Measurements from ENCODE around the gene ITGA7. TPM values are rescaled to one million over a fixed set of nuclear protein-coding genes. Genes with fewer than 3 reads are reported as not detected.

Gene ITGA7
- polyA plus RNA-seq, 1 of the 3 experiments (the other 2 are of a cell fraction) = 19.7 TPM

GRCh38 chr12:55736076-55736475 lies 28.4 kb upstream of the ITGA7 start:
- Histone ChIP-seq H3K4me2 (no peak overlapping the region), H3K27ac (ENCODE audit: low read depth in 2 of 2, low read length in 1 of 2) (no peak overlapping the region), H3K9me3 (no peaks in the 10 kb centered on the region), H3K9me2 (no peaks in the 10 kb centered on the region), H3K27me3 (ENCODE audit: insufficient read depth) (no peaks in the 10 kb centered on the region), H2AFZ (ENCODE audit: low read depth) (no peak overlapping the region), H3K79me2 (ENCODE audit: insufficient read depth) (peaks cover 5% of the 10 kb centered on the region), H3K36me3 (replicated peaks in 1 of 2; ENCODE audit: control insufficient read depth in 1 of 2, insufficient read depth in 2 of 2, low read length in 1 of 2) (no peaks in the 10 kb centered on the region), H3K9ac (no peak overlapping the region), H3K4me3 (ENCODE audit: low read depth in 2 of 2, low read length in 1 of 2) (no peak overlapping the region), H3F3A (replicated peaks; ENCODE audit: insufficient read depth) (peaks cover 17% of the 10 kb centered on the region), H4K20me1 (ENCODE audit: insufficient read depth) (no peaks in the 10 kb centered on the region), H3K4me1 (ENCODE audit: control insufficient read depth in 1 of 2, insufficient read depth in 2 of 2, low read depth in 1 of 2, low read length in 1 of 2) (peaks cover 9 to 14% of the 10 kb centered on the region in 2 experiments; a peak in 3 of 4 replicates)
- CTCF ChIA-PET = interaction anchor here (1.1 to 14.4 kb wide), 11 partner anchors 16 to 293 kb away, joined by 3 to 358 read pairs (median 11); partner anchors contain the start of genes BLOC1S1, RAB5B and RDH5
- TF ChIP-seq ZBTB33 (IDR thresholded peaks at IDR 0.05; ENCODE audit: borderline replicate concordance, low read depth) = no peak
- TF ChIP-seq CTCF (IDR thresholded peaks at IDR 0.05) = no peak
- TF ChIP-seq ELF1 (IDR thresholded peaks at IDR 0.05) = no peak
- WGBS (ENCODE audit: low lambda C conversion rate) = 69% methylated on average over 3 of the region's 3 CpGs
- DNase-seq = no peak
- POLR2A ChIA-PET = no interaction called here

GRCh38 chr12:55734595-55734994 lies 26.9 kb upstream of the ITGA7 start:
- no peak overlapping the region for H3K4me3 ChIP-seq (ENCODE audit: low read depth in 2 of 2, low read length in 1 of 2)
- no peaks in the 10 kb centered on the region for H3K9me3 ChIP-seq
- WGBS (ENCODE audit: low lambda C conversion rate) = 89% methylated on average over 3 of the region's 3 CpGs
- no peak overlapping the region for H3K9ac ChIP-seq
- H3K4me1 ChIP-seq (ENCODE audit: control insufficient read depth in 1 of 2, insufficient read depth in 2 of 2, low read depth in 1 of 2, low read length in 1 of 2) = peaks cover 9 to 24% of the 10 kb centered on the region in 2 experiments; a peak in 3 of 4 replicates
- H4K20me1 ChIP-seq (ENCODE audit: insufficient read depth) = no peaks in the 10 kb centered on the region
- no peak overlapping the region for H3K4me2 ChIP-seq
- no peaks in the 10 kb centered on the region for H3K9me2 ChIP-seq
- ChIA-PET CTCF (interaction anchor here (0.9 to 14.4 kb wide), 5 partner anchors 14 to 203 kb away, joined by 3 to 358 read pairs (median 96); partner anchors contain the start of genes BLOC1S1 and RDH5), POLR2A (interaction anchor here (1.0 kb wide), 1 partner anchor 78 kb away, joined by 3 read pairs; no protein-coding TSS in a partner anchor)
- no peaks in the 10 kb centered on the region for H3K36me3 ChIP-seq (replicated peaks in 1 of 2; ENCODE audit: control insufficient read depth in 1 of 2, insufficient read depth in 2 of 2, low read length in 1 of 2)
- H3K27ac ChIP-seq (ENCODE audit: low read depth in 2 of 2, low read length in 1 of 2) = no peak overlapping the region
- H3K27me3 ChIP-seq (ENCODE audit: insufficient read depth) = no peaks in the 10 kb centered on the region
- peaks cover 29% of the 10 kb centered on the region for H3F3A ChIP-seq (replicated peaks; ENCODE audit: insufficient read depth)
- DNase-seq = no peak
- no peak for TF ChIP-seq FOSL2 (IDR thresholded peaks at IDR 0.05; ENCODE audit: borderline replicate concordance, low read depth)
- H3K79me2 ChIP-seq (ENCODE audit: insufficient read depth) = peaks cover 12% of the 10 kb centered on the region
- no peak overlapping the region for H2AFZ ChIP-seq (ENCODE audit: low read depth)

GRCh38 chr12:55733858-55734257 lies 26.2 kb upstream of the ITGA7 start:
- no peak overlapping the region for H2AFZ ChIP-seq (ENCODE audit: low read depth)
- ChIA-PET POLR2A (interaction anchor here (1.0 kb wide), 1 partner anchor 77 kb away, joined by 3 read pairs; no protein-coding TSS in a partner anchor), CTCF (interaction anchor here (0.9 to 14.4 kb wide), 4 partner anchors 13 to 192 kb away, joined by 3 to 358 read pairs (median 136); partner anchors contain the start of genes BLOC1S1 and RDH5)
- peaks cover 9 to 24% of the 10 kb centered on the region in 2 experiments; a peak in 3 of 4 replicates for H3K4me1 ChIP-seq (ENCODE audit: control insufficient read depth in 1 of 2, insufficient read depth in 2 of 2, low read depth in 1 of 2, low read length in 1 of 2)
- no peak overlapping the region for H3K9ac ChIP-seq
- no peak overlapping the region for H3K4me2 ChIP-seq
- H3K79me2 ChIP-seq (ENCODE audit: insufficient read depth) = peaks cover 12% of the 10 kb centered on the region
- TF ChIP-seq RCOR1 (IDR thresholded peaks at IDR 0.05; ENCODE audit: low read length) = no peak
- TF ChIP-seq TEAD4 (IDR thresholded peaks at IDR 0.05; ENCODE audit: borderline replicate concordance, insufficient read depth) = no peak
- TF ChIP-seq MAX (IDR thresholded peaks at IDR 0.05; ENCODE audit: low read depth) = no peak
- no peaks in the 10 kb centered on the region for H3K36me3 ChIP-seq (replicated peaks in 1 of 2; ENCODE audit: control insufficient read depth in 1 of 2, insufficient read depth in 2 of 2, low read length in 1 of 2)
- no peaks in the 10 kb centered on the region for H3K9me2 ChIP-seq
- H4K20me1 ChIP-seq (ENCODE audit: insufficient read depth) = no peaks in the 10 kb centered on the region
- H3F3A ChIP-seq (replicated peaks; ENCODE audit: insufficient read depth) = peaks cover 25% of the 10 kb centered on the region
- no peak for DNase-seq
- 89% methylated on average over 2 of the region's 2 CpGs for WGBS (ENCODE audit: low lambda C conversion rate)
- H3K27me3 ChIP-seq (ENCODE audit: insufficient read depth) = no peaks in the 10 kb centered on the region
- no peak overlapping the region for H3K27ac ChIP-seq (ENCODE audit: low read depth in 2 of 2, low read length in 1 of 2)
- H3K9me3 ChIP-seq = no peaks in the 10 kb centered on the region
- H3K4me3 ChIP-seq (ENCODE audit: low read depth in 2 of 2, low read length in 1 of 2) = no peak overlapping the region

Data from SK-N-SH (cell line).